K562 (cell line): Measurements from ENCODE around the gene B4GALT5. TPM values are rescaled to one million over a fixed set of nuclear protein-coding genes. Genes with fewer than 3 reads are reported as not detected.
A peak's percentile ranks its signal among the peaks of the same experiment; 100 is the strongest.

ENCODE experiments used
- ATF3 ChIP-seq, 2 experiments: fragments of 450-650 bp in 1 of 2; sonication (generic) in 1 of 2; formaldehyde crosslinking in 1 of 2; IDR thresholded peaks in 1 of 2; conservative IDR thresholded peaks in 1 of 2; 2 replicates each; pipeline versions ENCODE4 v1.6.1 to v1.8.1; 2016 to 2023; ENCODE audit warnings: mild to moderate bottlenecking in 2 of 2, moderate library complexity in 2 of 2, inconsistent platforms in 1 of 2, missing genetic modification reagents in 1 of 2
- BACH1 ChIP-seq: fragments of 200-800 bp; sonication (Bioruptor generic); IDR thresholded peaks from 2 replicates; pipeline ENCODE4 v1.6.1; 2016; ENCODE audit warnings: missing genetic modification characterization, missing compliant biosample characterization
- BRD9 ChIP-seq: fragments of 450-650 bp; IDR thresholded peaks from 2 replicates; pipeline ENCODE4 v1.6.1; 2018; ENCODE audit warnings: low read depth; ENCODE audit not compliant: partially characterized antibody
- CREM ChIP-seq: IDR thresholded peaks from 2 replicates; pipeline ENCODE4 v1.6.1; 2014; ENCODE audit warnings: antibody characterized with exemption, low read depth
- FOS ChIP-seq: IDR thresholded peaks from 3 replicates; pipeline ENCODE4 v1.6.1; 2011; ENCODE audit not compliant: insufficient read length; ENCODE audit errors: extremely low read depth
- FOSL1 ChIP-seq: fragments of 200-800 bp; sonication (Bioruptor generic); conservative IDR thresholded peaks from 2 replicates; pipeline ENCODE4 v1.6.1; 2016; ENCODE audit warnings: missing genetic modification characterization, missing compliant biosample characterization
- GTF2E2 ChIP-seq: fragments of 200-800 bp; sonication (Bioruptor generic); IDR thresholded peaks from 2 replicates; pipeline ENCODE4 v1.6.1; 2016; ENCODE audit warnings: missing genetic modification characterization, missing compliant biosample characterization
- HMGXB4 ChIP-seq: sonication (generic); formaldehyde crosslinking; IDR thresholded peaks from 2 replicates; pipeline ENCODE4 v1.8.1; 2023; ENCODE audit warnings: mild to moderate bottlenecking, missing genetic modification reagents
- NFATC3 ChIP-seq: fragments of 450-650 bp; IDR thresholded peaks from 2 replicates; pipeline ENCODE4 v1.6.1; 2017; ENCODE audit warnings: mild to moderate bottlenecking
- NR2C2 ChIP-seq, 2 experiments: fragments of 200-800 bp in 1 of 2; sonication (Bioruptor generic) in 1 of 2; sonication (generic) in 1 of 2; formaldehyde crosslinking in 1 of 2; IDR thresholded peaks; 2 replicates each; pipeline versions ENCODE4 v1.6.1 to v1.8.0; 2016 to 2022; ENCODE audit warnings: mild to moderate bottlenecking in 1 of 2, missing compliant biosample characterization in 1 of 2, missing genetic modification characterization in 1 of 2, missing genetic modification reagents in 1 of 2
- POLR3G ChIP-seq: IDR thresholded peaks from 2 replicates; pipeline ENCODE4 v1.6.1; 2011; ENCODE audit not compliant: insufficient read length, insufficient replicate concordance; ENCODE audit errors: extremely low read depth
- RAD51 ChIP-seq: fragments of 450-650 bp; IDR thresholded peaks from 2 replicates; pipeline ENCODE4 v1.7.1; 2016; ENCODE audit warnings: low read depth, mild to moderate bottlenecking, borderline replicate concordance
- SMAD4 ChIP-seq: fragments of 250-450 bp; sonication (Bioruptor Pico); conservative IDR thresholded peaks from 2 replicates; pipeline ENCODE4 v1.8.0; 2021; ENCODE audit warnings: inconsistent platforms, mild to moderate bottlenecking, moderate library complexity
- SOX6 ChIP-seq: fragments of 450-650 bp; IDR thresholded peaks from 2 replicates; pipeline ENCODE4 v1.6.1; 2014; ENCODE audit warnings: mild to moderate bottlenecking
- STAG1 ChIP-seq: sonication (generic); formaldehyde crosslinking; IDR thresholded peaks from 2 replicates; pipeline ENCODE4 v1.5.0; 2020; ENCODE audit warnings: missing genetic modification reagents, borderline replicate concordance
- TAL1 ChIP-seq: fragments of 450-650 bp; IDR thresholded peaks from 2 replicates; pipeline ENCODE4 v1.6.1; 2016; ENCODE audit warnings: mild to moderate bottlenecking
- TRIM24 ChIP-seq, 2 experiments: fragments of 450-650 bp; IDR thresholded peaks; 2 replicates each; pipeline ENCODE4 v1.6.1; 2016
- USF2 ChIP-seq: sonication (generic); formaldehyde crosslinking; IDR thresholded peaks from 2 replicates; pipeline ENCODE4 v1.5.0; 2020; ENCODE audit warnings: missing genetic modification reagents
- ZEB2 ChIP-seq: fragments of 450-650 bp; IDR thresholded peaks from 2 replicates; pipeline ENCODE4 v1.6.1; 2016
- ZNF592 ChIP-seq: fragments of 450-650 bp; IDR thresholded peaks from 2 replicates; pipeline ENCODE4 v1.6.1; 2017; ENCODE audit warnings: antibody characterized with exemption, mild to moderate bottlenecking
- polyA plus RNA-seq, 8 experiments: library from polyadenylated mRNA; depleted of rRNA in 4 of 8; stranded (reverse) in 5 of 8; unstranded in 3 of 8; fragments of >200 nt; fragmentation: Nextera tagmentation in 2 of 8; fragmentation: Illumina TruSeq in 1 of 8; extraction: Ambion mirVana in 2 of 8; extraction: Trizol in 1 of 8; gene quantifications; 2 replicates each; pipeline versions ENCODE4 v1.2.1 to v1.2.3, GENCODE V29; 2011 to 2014; ENCODE audit warnings: inconsistent platforms in 1 of 8, missing spikeins in 1 of 8
- total RNA-seq, 7 experiments: library from RNA; depleted of rRNA in 6 of 7; stranded (reverse); fragments of >200 nt in 6 of 7; fragmentation: Illumina TruSeq in 2 of 7; extraction: Trizol in 2 of 7; gene quantifications; 2 replicates each; pipeline versions ENCODE4 v1.2.1 to v1.2.3, GENCODE V29; 2011 to 2021; ENCODE audit warnings: low replicate concordance in 1 of 7

Gene B4GALT5
- total and polyA plus RNA-seq, 9 of the 15 experiments (the other 6 are each of a cell fraction or from before 2014, with no cell fraction given): 8.5 to 32.6 (median 23.4) TPM

- TF ChIP-seq CREM (peak; percentile 60; the same call in 1 of the 2 replicates), NR2C2 (CRISPR knock-in tag; IDR thresholded peaks at IDR 0.05) (no peak), NR2C2 (tag; IDR thresholded peaks at IDR 0.05) (0 out of 2 replicates have a peak, but pooled peaks have one; percentile 9), BRD9 (peak; percentile 40), USF2 (CRISPR knock-in tag) (no peak), POLR3G (no peak), HMGXB4 (CRISPR knock-in tag) (0 out of 2 replicates have a peak, but pooled peaks have one; percentile 37), BACH1 (tag) (0 out of 2 replicates have a peak, but pooled peaks have one; percentile 27), NFATC3 (0 out of 2 replicates have a peak, but pooled peaks have one; percentile 34), ATF3 (IDR thresholded peaks at IDR 0.05) (peak; percentile 97), ATF3 (CRISPR knock-in tag; conservative IDR thresholded peaks at IDR 0.05) (0 out of 2 replicates have a peak, but pooled peaks have one; percentile 26), GTF2E2 (tag) (no peak), SMAD4 (0 out of 2 replicates have a peak, but pooled peaks have one; percentile 20), SOX6 (peak; percentile 99), RAD51 (no peak), TAL1 (no peak), STAG1 (CRISPR knock-in tag) (no peak), ZNF592 (0 out of 2 replicates have a peak, but pooled peaks have one; percentile 25), FOS (peak; percentile 11), TRIM24 (IDR thresholded peaks at IDR 0.05) (peak in 1 of 2 experiments; percentile 43; a peak in 1 of 4 replicates), FOSL1 (tag) (peak; percentile 85), ZEB2 (0 out of 2 replicates have a peak, but pooled peaks have one; percentile 26)
Measured at GRCh38 chr20:49700411-49701185, 13.1 kb downstream of the B4GALT5 start (continued).
